Measurements from ENCODE around the gene IQGAP2. TPM values are rescaled to one million over a fixed set of nuclear protein-coding genes. Genes with fewer than 3 reads are reported as not detected.

The IQGAP2 gene
- total RNA-seq, 4 donors from 2014 or later: 22.6 to 63.9 (median 28.3) TPM

- ATAC-seq (ENCODE audit: low FRiP score) (no peak), DNase-seq (ENCODE audit: low spot score) (no peak)
- TF ChIP-seq CTCF (IDR thresholded peaks at IDR 0.05): no peak
Observed at GRCh38 chr5:76497065-76497460, 94.0 kb downstream of the IQGAP2 start.

DNA sequence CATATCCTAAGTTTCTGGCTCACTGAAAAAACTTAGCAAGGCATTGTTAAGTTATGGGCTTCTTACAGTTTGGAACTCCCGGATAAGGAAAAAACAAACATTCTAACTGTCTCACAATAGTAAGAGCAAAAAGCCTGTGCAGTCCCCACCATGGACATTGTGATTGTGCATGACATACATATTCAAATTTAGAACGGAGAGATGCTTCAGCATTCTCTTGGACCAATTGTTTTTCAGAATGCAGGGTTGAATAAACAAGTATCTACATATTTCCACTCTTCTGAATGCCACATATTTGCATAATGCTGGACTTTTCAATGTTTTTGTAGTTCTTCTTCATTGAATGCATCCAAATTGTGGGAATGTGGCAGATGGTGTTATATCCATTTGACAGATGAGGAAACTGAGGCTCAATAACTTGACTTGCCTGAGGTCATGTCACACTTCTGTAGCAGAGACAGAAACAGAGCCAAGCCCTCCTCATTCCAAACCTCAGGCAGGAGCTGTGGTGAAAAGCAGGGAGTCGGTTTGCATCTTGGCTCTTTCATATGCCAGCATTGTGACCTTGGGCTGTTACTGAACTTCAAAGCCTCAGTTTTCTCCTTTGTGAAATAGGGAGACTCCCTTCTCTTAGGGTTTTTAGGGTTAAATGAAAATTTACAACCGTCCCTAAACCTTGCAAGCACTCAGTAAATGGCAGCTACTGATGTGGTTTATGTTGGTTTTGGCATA is 95.1 kb downstream of the IQGAP2 start:
- TF ChIP-seq CTCF (IDR thresholded peaks at IDR 0.05): no peak
- ATAC-seq (ENCODE audit: low FRiP score): no peak
- DNase-seq (ENCODE audit: low spot score): no peak

GRCh38 chr5:76499507-76500161 is 96.5 kb downstream of the IQGAP2 start:
- no peak for TF ChIP-seq CTCF (IDR thresholded peaks at IDR 0.05)
- DNase-seq (ENCODE audit: low spot score) (no peak), ATAC-seq (ENCODE audit: low FRiP score) (no peak)

GRCh38 chr5:76500633-76501393 is 97.7 kb downstream of the IQGAP2 start:
- no peak for ATAC-seq (ENCODE audit: low FRiP score)
- no peak for DNase-seq (ENCODE audit: low spot score)
- no peak for TF ChIP-seq CTCF (IDR thresholded peaks at IDR 0.05)

- no peak for TF ChIP-seq CTCF (IDR thresholded peaks at IDR 0.05)
- ATAC-seq (ENCODE audit: low FRiP score) (no peak), DNase-seq (ENCODE audit: low spot score) (no peak)
Observed at GRCh38 chr5:76503929-76504328, 100.8 kb downstream of the IQGAP2 start.

DNA sequence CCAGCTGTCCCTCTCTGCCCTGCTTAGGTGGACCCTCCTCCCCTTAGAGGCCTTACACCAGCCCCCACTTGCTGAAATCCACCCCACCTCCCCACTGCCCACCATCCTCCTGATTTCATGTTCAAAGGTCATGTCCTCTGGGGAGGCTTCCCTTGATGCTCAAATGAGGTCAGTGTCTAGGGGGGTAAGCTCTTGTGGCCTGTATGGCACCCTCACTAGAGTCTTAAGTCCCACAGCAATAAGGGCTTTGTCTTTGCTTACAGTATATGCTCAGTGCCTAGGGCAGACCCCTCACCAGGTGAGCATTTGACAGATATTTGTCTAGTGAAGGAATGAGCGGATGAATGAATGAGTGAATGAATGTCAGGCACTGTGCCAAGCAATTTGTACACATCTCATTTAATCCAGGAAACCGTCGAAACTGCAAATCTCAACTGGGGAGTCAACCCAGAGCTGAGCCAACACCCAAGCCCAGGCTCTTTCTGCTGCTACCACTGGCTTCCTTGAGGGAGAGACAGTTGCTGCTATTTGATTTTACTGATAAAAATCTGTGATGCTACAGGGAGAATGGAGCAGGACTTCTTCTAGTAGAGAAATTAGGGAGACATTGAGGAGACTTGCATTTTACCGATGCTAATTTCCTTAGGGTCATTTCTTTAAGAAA is 101.9 kb downstream of the IQGAP2 start:
- no peak for ATAC-seq (ENCODE audit: low FRiP score)
- DNase-seq (ENCODE audit: low spot score): no peak
- TF ChIP-seq CTCF (IDR thresholded peaks at IDR 0.05): no peak

Data from omental fat pad (tissue), 4 donors.